Fibroblast of skin of left biceps (primary cell): ENCODE data around the gene EXTL1.

ENCODE experiments used
- DNase-seq, 2 experiments: peaks; one replicate each; pipeline ENCODE4 v3.0.0-alpha.2; 2013; ENCODE audit warnings: low read depth in 2 of 2

EXTL1 gene

DNA sequence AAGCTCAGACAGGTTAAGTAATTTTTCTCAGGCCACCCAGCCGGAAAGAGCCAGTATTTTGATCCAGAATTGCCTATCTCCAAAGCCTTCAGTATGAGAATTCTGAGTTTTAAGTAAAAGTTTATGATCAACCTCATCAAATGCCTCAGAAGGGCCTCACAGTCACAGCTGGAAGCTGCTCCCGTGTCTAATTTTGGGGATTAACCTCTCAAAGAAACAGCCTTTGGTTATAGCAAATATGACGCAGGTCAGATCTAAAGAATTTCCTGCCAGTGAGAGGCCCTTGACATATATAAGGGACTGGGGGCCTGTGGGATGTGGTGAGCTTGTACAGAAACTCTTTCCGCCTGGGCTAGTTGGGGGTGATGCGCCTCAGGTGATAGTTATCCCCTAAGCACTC lies 2.3 kb downstream of the EXTL1 start:
- DNase-seq: no peak

DNA sequence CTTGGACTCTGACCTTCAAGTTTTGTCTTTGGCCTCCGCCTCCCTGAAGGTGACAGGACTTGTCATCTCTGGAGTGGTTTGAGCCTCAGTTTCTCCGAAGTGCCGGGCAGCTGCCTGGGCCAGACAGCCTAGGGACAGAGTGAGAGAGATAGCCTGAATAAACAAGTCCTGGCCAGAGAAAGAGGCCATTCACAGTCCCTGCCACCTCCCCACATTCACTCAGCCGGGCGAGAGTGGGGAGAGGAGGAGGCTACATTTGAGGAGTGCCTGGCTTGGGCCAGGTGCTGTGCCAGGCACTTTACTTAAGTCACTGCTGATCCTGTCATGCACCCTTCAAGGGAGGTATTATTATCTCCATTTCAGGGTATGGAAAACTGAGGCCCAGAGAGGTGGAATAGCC lies 3.5 kb downstream of the EXTL1 start:
- no peak for DNase-seq

DNA sequence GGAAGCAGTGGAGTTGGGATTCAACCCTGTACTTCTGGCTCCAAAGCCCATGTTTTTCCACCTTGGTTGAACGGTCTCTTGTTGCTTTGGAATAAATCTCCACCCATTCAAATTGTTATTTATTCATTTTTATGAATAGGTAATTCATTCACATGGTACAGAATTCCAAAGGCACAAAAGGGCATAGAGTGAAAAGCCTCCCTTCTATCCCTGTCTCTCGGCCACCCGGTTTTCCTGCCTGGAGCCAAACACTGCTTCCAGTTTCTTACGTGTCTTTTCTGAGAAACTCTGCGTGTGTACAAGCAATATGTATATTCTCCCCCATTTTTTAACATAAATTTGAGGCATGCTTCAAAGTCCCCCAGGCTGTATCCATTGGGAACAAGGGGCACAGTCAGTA lies 3.9 kb downstream of the EXTL1 start:
- DNase-seq: no peak

DNA sequence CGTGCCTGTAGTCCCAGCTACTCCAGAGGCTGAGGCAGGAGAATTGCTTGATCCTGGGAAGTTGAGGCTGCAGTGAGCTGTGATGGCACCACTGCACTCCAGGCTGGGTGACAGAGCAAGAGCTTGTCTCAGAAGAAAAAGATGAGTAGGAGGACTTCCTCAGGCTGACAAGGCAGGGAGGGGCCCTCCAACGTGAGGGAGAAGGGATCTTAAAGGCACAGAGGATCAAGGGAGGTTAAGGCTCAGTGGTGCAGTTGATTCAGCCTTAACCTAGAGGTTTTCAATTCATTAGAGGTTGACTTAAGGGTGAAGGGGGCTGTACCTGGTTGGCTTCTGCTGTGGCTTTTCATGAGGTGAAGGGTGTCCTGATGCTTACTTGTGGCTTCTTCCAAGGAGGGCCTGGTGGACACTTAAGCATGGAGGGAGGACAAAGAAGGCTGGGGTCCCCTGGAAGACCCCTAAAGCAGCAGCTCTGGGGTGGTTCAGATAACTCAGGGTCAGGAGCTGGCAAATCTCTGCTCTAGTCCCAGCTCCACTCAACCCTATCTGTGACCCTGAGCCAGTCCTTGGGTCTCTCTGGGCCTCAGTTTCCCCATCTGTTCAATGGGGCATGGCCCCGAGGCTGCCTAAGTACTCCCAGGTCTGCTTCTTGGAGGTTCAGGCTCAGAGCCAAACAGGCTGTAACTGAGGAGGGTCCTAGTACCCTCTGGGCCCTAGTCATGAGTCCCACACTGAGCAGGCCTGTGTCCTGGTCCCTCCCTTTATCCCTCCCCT lies 6.3 kb downstream of the EXTL1 start:
- no peak for DNase-seq

DNA sequence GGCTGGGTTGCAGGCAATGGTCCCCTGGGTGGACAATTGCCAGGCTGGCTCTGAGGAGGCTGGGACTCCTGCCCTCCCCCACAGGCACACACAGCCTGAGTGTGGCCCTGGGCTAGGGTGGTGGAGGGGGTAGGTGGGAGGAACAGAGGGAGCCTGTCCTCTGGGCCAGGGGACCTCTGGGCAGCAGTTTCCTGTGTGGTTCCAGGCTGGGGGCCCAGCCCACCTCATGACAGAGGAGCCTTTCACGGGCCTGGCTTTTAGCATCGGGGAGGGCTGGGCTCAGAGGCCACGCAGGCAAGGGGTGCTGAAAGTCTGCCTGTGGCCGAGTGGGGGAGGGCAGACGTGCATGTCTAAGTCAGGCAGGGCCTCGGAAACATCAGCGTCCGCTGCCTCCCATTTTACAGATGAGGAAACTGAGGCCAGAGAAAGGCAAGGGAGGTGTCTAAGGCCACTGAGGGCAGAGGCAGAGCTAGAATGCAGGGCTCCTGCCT lies 7.0 kb downstream of the EXTL1 start:
- DNase-seq: no peak

DNA sequence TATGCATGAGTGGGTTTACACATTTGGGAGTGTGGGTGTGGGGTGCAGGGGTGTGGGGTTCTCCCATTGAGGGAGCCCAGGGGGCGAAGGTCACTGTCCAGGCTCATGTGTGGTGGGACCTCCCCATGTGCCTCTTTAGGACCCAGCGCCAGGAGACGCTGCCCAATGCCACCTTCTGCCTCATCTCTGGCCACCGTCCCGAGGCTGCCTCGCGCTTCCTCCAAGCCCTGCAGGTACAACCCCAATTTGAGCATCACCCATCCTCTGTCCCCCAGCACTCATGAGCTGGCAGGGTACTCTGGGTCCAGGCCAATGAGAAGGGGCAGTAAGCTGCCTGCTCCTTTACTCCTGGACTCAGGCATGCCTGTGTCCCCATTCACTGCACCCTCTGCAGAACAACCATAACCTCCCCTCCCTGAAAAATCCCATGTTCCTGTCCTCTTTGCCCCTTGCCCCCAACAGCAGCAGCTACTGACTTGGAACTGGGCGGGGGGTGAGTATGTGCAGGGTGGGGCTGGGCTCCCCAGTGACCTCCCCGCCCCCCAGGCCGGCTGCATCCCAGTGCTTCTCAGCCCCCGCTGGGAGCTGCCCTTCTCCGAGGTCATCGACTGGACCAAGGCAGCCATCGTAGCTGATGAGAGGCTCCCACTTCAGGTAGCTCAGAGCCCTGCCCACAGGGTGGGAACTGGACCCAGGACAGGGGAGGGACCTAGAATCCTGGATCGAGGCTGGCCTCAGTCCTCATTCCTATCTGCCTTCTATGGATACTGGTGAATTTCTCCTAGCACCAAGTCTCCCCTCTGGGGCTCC lies 7.7 kb downstream of the EXTL1 start:
- DNase-seq: no peak

DNA sequence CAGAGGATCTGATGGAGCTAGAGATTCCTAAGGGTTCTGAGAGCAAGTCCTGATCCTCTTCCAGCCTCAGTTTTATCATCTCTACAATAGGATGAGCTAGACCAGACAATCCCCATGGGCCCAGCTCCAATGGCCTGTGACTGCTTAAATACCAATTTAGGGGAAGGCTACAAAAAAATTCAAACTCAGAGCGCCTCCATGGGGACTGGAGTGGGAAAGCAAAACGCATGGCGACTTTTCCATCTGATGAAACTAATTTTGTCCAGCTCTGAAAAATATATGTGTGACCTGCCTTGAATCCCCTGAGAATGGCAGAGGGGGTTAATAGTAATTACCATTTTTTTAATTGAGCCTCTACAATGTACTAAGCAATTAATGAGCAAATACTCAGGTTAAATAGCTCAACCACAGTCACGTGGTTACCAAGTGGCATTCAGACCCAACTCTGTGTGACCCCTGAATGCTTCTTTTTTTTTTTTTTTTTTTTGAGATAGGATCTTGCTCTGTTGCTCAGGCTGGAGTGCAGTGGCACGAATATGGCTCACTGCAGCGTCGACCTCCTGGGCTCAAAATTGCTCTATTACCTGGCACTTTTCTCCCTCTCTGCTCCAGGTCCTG lies 8.4 kb downstream of the EXTL1 start:
- no peak for DNase-seq

DNA sequence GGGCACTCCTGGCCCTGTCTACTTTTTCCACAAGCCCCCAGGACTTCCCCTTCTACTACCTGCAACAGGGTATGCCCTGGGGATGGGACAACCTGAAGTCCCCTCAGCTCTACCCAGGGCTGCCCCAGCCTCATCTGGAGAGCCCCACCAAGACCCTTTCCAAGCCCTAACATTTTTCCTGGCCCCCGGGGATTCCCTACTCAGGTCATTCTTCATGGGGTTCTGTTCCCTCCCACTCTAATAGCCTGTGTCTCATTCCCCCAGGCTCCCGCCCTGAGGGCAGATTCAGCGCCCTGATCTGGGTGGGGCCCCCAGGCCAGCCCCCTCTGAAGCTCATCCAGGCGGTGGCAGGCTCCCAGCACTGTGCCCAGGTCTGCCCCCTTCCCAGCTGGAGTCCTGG lies 9.6 kb downstream of the EXTL1 start:
- no peak for DNase-seq

DNA sequence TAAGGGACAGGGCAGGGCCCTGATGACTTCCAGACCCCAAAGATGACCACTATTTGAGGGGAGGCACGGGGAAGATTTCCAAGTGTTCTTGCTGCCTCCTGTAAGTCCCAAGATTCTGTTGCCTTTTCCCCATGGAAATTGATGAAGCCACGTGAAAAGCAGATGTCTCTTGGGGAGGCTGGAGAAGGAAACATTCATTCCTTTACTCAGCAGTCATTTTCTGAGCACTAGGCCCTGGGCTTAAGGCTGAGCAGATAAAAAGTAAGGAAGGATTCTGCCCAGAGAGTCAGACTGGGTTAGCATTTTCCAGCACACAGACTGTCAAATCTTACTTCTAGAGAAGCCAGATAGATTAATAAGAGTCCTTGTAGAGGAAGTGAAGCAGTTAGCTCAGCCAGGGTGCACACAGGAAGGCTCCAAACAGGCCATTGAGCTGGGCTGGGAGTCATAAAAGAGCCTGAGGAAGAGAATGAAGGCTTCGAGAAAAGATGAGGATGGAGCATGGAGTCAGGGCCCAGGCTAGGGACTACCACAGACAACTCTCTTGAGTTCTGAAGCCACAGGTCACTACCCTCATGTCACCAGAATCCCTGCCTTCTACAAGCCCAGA lies 10.1 kb downstream of the EXTL1 start:
- DNase-seq: no peak

DNA sequence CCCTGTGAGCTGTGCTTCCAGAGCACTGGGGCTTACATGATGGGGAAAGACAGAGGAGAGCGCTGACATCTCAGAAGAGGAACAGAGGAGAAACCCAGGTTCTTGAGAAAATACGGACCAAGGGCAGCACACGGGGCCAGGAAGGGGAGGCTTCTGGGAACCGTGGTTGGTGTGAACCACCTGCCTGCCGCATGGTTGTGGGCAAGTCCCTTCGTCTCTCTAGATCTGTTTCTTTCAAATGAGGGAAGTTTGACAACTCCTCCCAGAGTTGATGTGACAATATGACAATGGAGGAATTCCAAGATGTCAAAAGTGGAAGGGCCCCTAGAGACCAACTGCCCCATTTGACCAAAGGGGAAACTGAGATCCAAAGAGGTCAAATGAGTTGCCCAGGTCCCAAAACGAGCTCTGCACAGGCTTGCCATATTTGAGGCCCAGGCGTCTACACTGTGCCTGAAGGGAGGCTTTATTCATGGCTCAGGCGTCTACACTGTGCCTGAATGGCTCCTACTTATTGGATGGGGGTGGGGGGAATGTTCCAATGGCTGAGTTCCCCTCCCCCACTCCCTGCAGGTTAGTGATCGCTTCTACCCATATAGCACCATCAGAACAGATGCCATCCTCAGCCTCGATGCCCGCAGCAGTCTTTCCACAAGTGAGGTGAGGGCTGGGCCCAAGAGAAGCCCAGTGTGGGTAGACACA lies 11.2 kb downstream of the EXTL1 start:
- no peak for DNase-seq

DNA sequence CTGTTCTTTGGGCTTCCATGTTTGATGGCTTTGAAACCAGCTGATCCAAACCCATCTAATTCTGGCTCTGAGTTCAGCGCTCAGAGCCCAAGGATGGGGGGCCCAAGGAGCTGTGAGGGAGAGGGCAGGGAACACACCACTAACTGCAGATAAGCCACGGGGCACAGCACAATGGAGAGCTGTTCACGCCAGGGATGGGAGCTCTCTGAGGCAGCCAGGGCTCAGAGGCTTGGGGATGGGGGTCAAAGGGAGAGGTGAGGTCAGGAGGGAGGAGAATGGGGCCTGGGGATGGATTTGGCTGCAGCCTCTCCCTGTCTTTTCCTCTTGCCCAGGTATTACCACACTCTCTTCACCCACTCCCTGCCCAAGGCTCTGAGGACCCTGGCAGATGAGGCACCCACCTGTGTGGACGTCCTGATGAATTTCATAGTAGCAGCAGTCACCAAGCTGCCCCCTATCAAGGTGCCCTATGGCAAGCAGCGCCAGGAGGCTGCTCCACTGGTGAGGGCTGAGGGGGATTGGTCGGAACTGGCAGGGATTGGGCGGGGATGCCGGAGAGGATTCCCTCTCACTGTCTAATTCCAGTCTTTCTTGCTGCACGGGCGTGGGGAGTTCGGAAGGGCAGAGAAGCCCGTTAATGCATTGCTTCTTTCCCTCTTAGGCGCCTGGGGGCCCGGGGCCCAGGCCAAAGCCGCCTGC lies 13.1 kb downstream of the EXTL1 start:
- no peak for DNase-seq

DNA sequence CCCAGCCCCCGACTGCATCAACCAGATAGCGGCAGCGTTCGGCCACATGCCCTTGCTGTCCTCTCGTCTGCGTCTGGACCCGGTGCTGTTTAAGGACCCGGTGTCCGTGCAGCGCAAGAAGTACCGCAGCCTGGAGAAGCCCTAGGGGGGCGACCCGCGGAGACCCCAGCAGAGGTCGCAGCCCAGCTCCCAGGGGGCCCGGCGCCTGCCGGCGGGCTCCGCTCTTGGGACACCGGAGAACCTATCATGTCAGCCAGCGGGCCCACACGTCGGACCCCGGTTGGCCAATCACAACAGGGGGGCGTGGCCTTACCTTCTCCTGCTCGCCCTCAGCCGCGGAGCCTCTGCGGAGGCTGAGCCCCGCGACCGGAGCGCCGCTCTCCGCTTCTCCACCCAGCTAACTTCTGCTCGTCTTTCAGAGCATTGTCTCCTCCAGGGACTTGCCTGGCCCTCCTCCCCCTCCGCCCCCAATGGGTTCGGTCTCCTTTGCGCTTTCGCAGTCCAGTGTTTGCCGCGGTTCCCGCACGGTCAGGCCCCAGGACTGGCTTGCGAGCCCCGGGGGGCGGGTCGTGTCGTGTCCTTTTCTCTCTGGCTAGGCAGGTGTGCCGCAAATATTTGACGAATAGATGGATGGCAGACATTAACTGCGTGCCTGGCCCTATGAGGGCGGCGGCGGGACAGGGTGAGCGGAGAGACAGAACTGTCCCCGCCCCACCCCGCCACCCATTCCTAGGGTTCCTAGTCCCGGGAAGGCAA lies 13.8 kb downstream of the EXTL1 start:
- peak; percentile 66 to 69 for DNase-seq

DNA sequence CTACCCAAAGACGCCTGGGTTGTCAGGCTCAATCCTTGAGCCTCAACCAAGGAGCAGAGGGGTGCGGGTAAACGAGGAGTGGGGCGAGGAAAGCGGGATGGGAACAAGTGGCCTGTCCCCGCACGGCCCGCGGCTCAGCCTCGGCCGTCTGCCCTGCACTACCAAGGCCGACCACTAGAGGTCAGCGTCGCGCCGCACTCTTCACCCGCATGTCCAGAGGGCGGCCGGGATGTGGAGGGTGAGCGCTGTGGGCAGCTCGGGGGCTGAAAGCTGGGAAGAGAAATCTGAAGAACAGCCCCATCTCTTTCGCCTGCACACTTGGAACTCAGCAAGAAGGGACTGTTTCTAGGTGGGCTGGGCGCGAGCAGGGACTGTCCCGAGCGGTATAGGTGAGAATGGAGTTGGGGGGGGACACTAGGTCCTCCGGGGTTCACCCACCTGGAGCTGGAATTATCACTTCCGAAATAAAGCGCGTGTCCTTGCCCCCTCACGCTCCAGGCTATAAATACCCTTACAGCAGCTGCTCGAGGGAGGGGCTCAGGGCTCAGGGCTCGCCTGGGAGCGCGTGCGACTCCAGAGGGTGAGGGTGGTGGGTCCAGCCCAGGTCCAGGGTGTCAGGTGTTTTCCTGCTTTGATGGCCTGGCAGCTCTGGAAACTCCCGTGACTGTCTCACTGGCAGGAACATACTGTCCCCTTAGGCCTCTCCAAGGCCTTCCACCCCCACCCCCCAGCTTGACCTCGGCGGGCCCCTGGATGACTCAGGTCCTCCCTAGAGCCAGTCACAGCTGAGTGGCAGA lies 14.6 kb downstream of the EXTL1 start:
- no peak for DNase-seq

DNA sequence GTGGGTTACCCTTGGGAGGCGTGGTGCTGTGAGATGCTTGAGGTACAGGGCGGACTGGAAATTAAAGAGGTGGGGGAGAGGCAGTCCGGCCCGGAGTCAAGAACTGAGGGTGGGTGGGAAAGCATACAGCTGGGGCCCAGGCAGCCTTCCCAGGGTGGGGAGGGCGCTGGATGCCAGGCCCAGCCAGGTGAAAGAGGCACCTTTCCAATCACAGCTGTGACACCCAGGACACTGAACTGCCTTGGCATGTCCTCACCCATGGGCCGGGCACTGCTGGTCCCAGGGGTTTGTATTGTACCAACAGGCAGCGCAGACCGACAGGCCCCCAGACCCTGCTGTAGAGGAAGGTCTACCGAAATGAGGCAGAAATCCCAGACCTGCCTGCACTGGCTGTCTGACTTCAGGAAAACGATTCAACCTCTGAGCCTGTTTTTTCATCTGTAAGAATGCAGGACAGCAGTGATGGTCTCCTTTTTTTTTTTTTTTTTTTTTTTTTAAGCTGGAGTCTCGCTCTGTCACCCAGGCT lies 15.2 kb downstream of the EXTL1 start:
- DNase-seq: no peak

DNA sequence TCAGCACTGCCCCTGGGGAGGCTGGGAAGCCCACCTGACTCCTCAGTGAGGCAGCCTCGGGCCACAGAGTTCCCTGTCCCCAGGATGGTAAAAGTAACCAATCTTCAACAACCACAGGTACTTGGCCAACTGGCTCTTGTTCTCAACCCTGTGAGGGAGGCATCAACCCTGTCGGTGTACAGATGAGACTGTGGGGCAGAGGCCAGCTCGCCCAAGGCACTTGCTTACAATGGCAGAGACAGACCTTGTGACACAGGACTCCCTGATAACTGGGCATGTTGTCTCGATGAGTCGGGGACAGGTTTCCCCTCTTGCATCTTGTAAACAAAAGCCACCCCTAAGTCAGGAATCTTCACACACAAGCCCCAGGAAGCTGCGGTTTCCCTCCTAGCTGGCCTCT lies 16.3 kb downstream of the EXTL1 start:
- DNase-seq: no peak

DNA sequence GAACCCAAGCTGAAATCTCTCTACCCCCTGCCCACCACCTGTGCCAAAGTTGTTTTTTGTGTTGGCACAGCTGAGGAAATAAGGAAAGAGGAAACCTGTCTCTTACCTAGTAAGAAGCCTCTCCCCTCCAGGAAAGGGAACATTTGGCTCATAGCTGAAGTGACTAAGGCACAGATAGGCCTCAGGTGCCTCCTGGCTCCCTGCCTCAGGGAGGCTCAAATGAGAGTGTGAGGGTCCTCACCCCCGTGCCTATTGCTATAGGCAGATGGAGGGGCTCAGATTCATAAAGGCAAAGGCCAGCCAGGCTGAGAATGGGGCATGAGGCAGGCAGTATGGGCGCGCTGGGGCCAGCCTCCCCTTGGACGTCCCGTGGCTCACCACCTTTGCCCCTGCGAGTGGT lies 16.9 kb downstream of the EXTL1 start:
- no peak for DNase-seq

DNA sequence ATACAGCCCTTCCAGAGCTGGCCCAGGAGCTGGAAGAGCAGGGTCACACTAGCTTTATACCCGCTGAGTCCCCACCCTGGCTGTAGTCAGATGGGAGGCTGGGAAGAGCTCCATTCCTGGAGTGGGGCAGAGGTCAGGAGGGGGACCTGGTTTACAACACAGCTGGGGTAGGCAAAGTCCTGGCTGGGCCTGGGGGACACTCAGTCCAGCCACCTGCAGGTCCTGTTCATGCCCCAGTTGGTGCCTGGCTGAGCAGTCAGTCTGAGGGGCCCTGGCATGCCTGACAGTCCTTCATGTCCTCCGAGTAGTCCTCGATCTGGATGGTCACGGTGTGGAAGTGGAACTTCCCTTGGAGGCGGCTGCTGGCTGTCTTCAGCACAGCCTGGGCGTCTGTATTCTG lies 17.3 kb downstream of the EXTL1 start:
- DNase-seq: no peak

DNA sequence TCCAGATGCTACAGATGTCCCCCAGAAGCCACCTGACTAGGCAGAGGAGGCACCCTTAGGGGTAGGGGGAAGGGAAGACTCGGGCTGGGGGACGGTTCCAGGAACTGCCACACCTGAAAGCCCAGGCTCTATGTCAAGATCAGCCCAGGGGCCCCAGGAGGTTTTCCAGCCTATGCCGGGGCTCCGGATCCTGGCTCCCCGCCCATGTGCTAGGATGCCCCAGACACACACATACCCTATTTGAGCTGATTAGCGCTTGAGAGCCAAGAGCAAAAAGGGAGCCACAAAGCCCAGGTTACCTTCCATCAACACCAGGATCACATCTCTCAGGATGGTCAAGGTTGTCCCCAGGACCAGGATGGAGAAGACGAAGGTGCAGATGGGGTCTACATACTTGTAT lies 19.8 kb downstream of the EXTL1 start:
- no peak for DNase-seq

DNA sequence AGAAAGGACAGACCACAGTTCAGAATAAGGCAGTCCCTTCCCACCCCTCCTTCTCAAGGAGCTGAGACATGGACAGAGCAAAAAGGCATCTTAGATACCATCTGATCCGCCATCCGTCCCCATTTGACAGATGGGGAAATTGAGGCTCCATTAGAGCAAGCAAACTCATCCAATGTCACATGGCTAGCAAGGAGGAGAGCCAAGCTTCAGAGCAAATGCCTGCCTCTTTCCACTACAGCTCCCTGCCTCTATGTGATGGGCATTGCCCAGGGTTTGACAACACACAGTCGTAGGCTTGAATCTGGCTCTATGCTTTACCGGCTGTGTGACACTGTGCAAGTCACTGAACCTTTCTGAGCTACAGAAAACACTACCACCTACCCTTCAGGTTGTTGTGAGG lies 20.4 kb downstream of the EXTL1 start:
- DNase-seq: no peak
